Daoy (cell line): ENCODE results near the gene DENND1B. TPM values are rescaled to one million over a fixed set of nuclear protein-coding genes. Genes with fewer than 3 reads are reported as not detected.

Source experiments
- DNase-seq: peaks from one replicate; pipeline ENCODE4 v3.0.0-alpha.2; 2015; ENCODE audit warnings: low read depth
- total RNA-seq: library from RNA; depleted of rRNA; stranded (reverse); fragments of >200 nt; shearing (Covaris generic); gene quantifications from 2 replicates; pipeline ENCODE4 v1.2.3, GENCODE V29; 2014

Gene DENND1B
- total RNA-seq, 1 experiment from 2014 or later, result 5.6 TPM

- DNase-seq, result peak; percentile 10
Observed at GRCh38 chr1:197683895-197684553, 91.3 kb downstream of the DENND1B start.

GRCh38 chr1:197683280-197683679 lies 92.0 kb downstream of the DENND1B start:
- DNase-seq, result no peak

GRCh38 chr1:197680311-197680710 lies 95.0 kb downstream of the DENND1B start:
- no peak for DNase-seq

GRCh38 chr1:197677752-197678295 lies 97.5 kb downstream of the DENND1B start:
- no peak for DNase-seq

GRCh38 chr1:197677313-197677712 lies 98.0 kb downstream of the DENND1B start:
- no peak for DNase-seq

GRCh38 chr1:197675583-197676208 lies 99.6 kb downstream of the DENND1B start:
- DNase-seq, result no peak

GRCh38 chr1:197674286-197674685 lies 101.0 kb downstream of the DENND1B start:
- DNase-seq, result no peak

GRCh38 chr1:197673292-197673691 lies 102.0 kb downstream of the DENND1B start:
- DNase-seq, result no peak

- no peak for DNase-seq
Observed at GRCh38 chr1:197672347-197672746, 102.9 kb downstream of the DENND1B start.

- DNase-seq, result no peak
Observed at GRCh38 chr1:197671920-197672319, 103.4 kb downstream of the DENND1B start.

GRCh38 chr1:197671140-197671539 lies 104.1 kb downstream of the DENND1B start:
- DNase-seq, result no peak

- no peak for DNase-seq
Observed at GRCh38 chr1:197666769-197667285, 108.5 kb downstream of the DENND1B start.

- DNase-seq, result no peak
Observed at GRCh38 chr1:197664391-197664790, 110.9 kb downstream of the DENND1B start.

- DNase-seq, result no peak
Observed at GRCh38 chr1:197663162-197663953, 111.9 kb downstream of the DENND1B start.

- DNase-seq, result no peak
Observed at GRCh38 chr1:197660389-197660788, 114.9 kb downstream of the DENND1B start.

GRCh38 chr1:197659171-197659570 lies 116.1 kb downstream of the DENND1B start:
- DNase-seq, result no peak

GRCh38 chr1:197649188-197649587 lies 126.1 kb downstream of the DENND1B start:
- no peak for DNase-seq

- no peak for DNase-seq
Observed at GRCh38 chr1:197638316-197638715, 137.0 kb downstream of the DENND1B start.

- no peak for DNase-seq
Observed at GRCh38 chr1:197637406-197637805, 137.9 kb downstream of the DENND1B start.

- no peak for DNase-seq
Observed at GRCh38 chr1:197633447-197634078, 141.7 kb downstream of the DENND1B start.

- DNase-seq, result no peak
Observed at GRCh38 chr1:197632651-197633050, 142.6 kb downstream of the DENND1B start.

- no peak for DNase-seq
Observed at GRCh38 chr1:197632005-197632404, 143.3 kb downstream of the DENND1B start.
